HepG2 (cell line): Measurements from ENCODE around the gene LYSET. TPM values are rescaled to one million over a fixed set of nuclear protein-coding genes. Genes with fewer than 3 reads are reported as not detected.

Experiments used
- HOXA5 ChIP-seq: sonication (generic); formaldehyde crosslinking; IDR thresholded peaks from 2 replicates; pipeline ENCODE4 v1.4.0; 2020; ENCODE audit warnings: missing genetic modification reagents
- KLF6 ChIP-seq: IDR thresholded peaks from 2 replicates; pipeline ENCODE4 v1.8.0; 2016; ENCODE audit warnings: missing biosample characterization, missing genetic modification reagents
- MTA1 ChIP-seq: sonication (generic); formaldehyde crosslinking; IDR thresholded peaks from 2 replicates; pipeline ENCODE4 v1.4.0; 2020; ENCODE audit warnings: missing genetic modification reagents, mild to moderate bottlenecking, borderline replicate concordance
- ONECUT2 ChIP-seq: sonication (generic); formaldehyde crosslinking; IDR thresholded peaks from 2 replicates; pipeline ENCODE4 v1.4.0; 2020; ENCODE audit warnings: missing genetic modification reagents
- PAWR ChIP-seq: sonication (generic); formaldehyde crosslinking; IDR thresholded peaks from 2 replicates; pipeline ENCODE4 v1.4.0; 2020; ENCODE audit warnings: missing genetic modification reagents, mild to moderate bottlenecking, borderline replicate concordance
- SIN3B ChIP-seq: fragments of 150-350 bp; IDR thresholded peaks from 2 replicates; pipeline ENCODE4 v1.6.1; 2014; ENCODE audit warnings: low read length
- SUZ12 ChIP-seq: fragments of 150-350 bp; IDR thresholded peaks from 2 replicates; pipeline ENCODE4 v1.6.1; 2014; ENCODE audit warnings: low read depth, low read length
- ZNF510 ChIP-seq: sonication (generic); formaldehyde crosslinking; IDR thresholded peaks from 2 replicates; pipeline ENCODE4 v1.4.0; 2020; ENCODE audit warnings: low read depth, mild to moderate bottlenecking, missing genetic modification reagents
- ZNF777 ChIP-seq: sonication (generic); formaldehyde crosslinking; IDR thresholded peaks from 2 replicates; pipeline ENCODE4 v1.4.0; 2020; ENCODE audit warnings: missing genetic modification reagents
- ZSCAN25 ChIP-seq: sonication (generic); formaldehyde crosslinking; IDR thresholded peaks from 2 replicates; pipeline ENCODE4 v1.8.0; 2022; ENCODE audit warnings: mild to moderate bottlenecking, missing genetic modification reagents
- polyA plus RNA-seq, 8 experiments: library from polyadenylated mRNA; depleted of rRNA in 3 of 8; stranded (reverse) in 7 of 8; unstranded in 1 of 8; fragments of >200 nt; fragmentation: Illumina TruSeq in 4 of 8; extraction: Trizol in 4 of 8; gene quantifications; 2 replicates each; pipeline versions ENCODE4 v1.2.1 to v1.2.3, GENCODE V29; 2011 to 2016; ENCODE audit warnings: low read depth in 4 of 8, missing spikeins in 1 of 8, mixed read lengths in 1 of 8; ENCODE audit not compliant: insufficient read depth in 1 of 8
- total RNA-seq, 5 experiments: library from RNA; depleted of rRNA; stranded (reverse); fragments of >200 nt; fragmentation: Illumina TruSeq; extraction: Trizol; gene quantifications; 2 replicates each; pipeline ENCODE4 v1.2.3, GENCODE V29; 2016; ENCODE audit warnings: low read depth in 1 of 5
- TF ChIP-seq, protein P1 (sequence below): sonication (generic); formaldehyde crosslinking; IDR thresholded peaks from 2 replicates; pipeline ENCODE4 v1.4.0; 2020; ENCODE audit warnings: missing genetic modification reagents
- TF ChIP-seq, protein P2 (sequence below): sonication (generic); formaldehyde crosslinking; IDR thresholded peaks from 2 replicates; pipeline ENCODE4 v1.4.0; 2020; ENCODE audit warnings: missing genetic modification reagents
- TF ChIP-seq, protein P3 (sequence below): sonication (generic); formaldehyde crosslinking; IDR thresholded peaks from one replicate; pipeline ENCODE4 v1.5.1; 2020; ENCODE audit warnings: mild to moderate bottlenecking, missing genetic modification reagents; ENCODE audit errors: not compliant biosample characterization
- TF ChIP-seq, protein P4 (sequence below): sonication (generic); IDR thresholded peaks from 2 replicates; pipeline ENCODE4 v1.6.1; 2016; ENCODE audit warnings: low read depth, borderline replicate concordance

The LYSET gene
- total and polyA plus RNA-seq, 2 of the 13 experiments (the other 11 are each of a cell fraction or from before 2014, with no cell fraction given): 19.1 to 36.6 TPM

DNA sequence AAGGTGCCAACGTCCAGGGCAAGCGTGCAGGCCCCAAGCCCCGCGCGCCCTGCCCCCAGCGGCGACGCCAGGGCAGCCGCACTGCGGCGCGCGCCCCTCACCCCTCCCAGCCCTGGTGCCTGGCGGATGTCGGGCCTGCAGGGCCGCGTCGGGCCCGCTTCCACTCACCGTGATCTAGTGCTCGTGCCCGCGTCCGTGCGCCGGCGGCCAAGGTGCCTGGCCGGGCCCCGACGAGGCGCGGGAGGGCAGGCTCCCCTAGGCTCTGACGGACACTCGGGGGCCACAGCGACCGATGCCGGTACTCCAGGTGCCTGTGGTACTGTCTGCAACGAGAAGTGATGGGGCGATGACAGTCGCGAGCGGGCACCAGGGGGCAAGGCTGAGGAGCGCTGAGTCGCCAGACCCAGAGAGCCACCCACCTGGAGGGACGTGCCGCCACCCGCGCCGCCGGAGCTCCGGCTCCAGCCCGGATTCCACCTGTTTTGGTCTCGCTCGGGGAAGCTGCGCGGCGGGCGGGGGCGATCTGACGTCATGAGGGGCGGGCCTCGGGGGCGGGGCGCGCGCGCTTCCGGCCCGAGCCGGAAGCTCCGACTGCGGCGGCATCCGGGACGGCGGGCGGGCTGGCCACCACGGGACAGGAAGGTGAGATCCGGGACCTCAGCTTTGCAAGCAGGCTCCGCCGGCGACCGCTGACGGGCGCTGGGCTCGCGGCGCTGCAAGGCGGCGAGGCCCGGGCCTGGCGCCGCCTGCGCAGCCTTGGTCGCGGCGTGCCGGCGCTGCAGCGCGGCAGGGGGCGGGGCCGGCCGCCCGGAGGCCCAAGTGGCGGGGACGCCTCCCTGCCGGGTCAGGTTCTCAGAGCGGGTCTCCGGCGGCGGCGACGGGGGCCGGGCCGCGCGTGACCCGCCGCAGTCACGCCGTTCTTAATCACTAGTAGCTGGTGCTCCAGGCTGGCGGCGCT, at the start of gene LYSET, which contains the start of gene MOAP1 (continued):
- TF ChIP-seq HOXA5 (CRISPR knock-in tag) (peak; percentile 83; the same call in 1 of the 2 replicates), MTA1 (peak; percentile 84), ONECUT2 (CRISPR knock-in tag) (no peak), ZNF777 (peak; percentile 80), KLF6 (CRISPR knock-in tag) (0 out of 2 replicates have a peak, but pooled peaks have one; percentile 45), PAWR (CRISPR knock-in tag) (peak; percentile 69; the same call in 1 of the 2 replicates), SIN3B (no peak), SUZ12 (no peak), ZSCAN25 (CRISPR knock-in tag) (peak; percentile 87), ZNF510 (CRISPR knock-in tag) (no peak)
- TF ChIP-seq, protein P1, sequence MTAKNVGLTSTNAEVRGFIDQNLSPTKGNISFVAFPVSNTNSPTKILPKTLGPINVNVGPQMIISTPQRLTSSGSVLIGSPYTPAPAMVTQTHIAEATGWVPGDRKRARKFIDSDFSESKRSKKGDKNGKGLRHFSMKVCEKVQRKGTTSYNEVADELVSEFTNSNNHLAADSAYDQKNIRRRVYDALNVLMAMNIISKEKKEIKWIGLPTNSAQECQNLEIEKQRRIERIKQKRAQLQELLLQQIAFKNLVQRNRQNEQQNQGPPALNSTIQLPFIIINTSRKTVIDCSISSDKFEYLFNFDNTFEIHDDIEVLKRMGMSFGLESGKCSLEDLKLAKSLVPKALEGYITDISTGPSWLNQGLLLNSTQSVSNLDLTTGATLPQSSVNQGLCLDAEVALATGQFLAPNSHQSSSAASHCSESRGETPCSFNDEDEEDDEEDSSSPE (CRISPR knock-in tag): peak; percentile 34
- TF ChIP-seq, protein P2, sequence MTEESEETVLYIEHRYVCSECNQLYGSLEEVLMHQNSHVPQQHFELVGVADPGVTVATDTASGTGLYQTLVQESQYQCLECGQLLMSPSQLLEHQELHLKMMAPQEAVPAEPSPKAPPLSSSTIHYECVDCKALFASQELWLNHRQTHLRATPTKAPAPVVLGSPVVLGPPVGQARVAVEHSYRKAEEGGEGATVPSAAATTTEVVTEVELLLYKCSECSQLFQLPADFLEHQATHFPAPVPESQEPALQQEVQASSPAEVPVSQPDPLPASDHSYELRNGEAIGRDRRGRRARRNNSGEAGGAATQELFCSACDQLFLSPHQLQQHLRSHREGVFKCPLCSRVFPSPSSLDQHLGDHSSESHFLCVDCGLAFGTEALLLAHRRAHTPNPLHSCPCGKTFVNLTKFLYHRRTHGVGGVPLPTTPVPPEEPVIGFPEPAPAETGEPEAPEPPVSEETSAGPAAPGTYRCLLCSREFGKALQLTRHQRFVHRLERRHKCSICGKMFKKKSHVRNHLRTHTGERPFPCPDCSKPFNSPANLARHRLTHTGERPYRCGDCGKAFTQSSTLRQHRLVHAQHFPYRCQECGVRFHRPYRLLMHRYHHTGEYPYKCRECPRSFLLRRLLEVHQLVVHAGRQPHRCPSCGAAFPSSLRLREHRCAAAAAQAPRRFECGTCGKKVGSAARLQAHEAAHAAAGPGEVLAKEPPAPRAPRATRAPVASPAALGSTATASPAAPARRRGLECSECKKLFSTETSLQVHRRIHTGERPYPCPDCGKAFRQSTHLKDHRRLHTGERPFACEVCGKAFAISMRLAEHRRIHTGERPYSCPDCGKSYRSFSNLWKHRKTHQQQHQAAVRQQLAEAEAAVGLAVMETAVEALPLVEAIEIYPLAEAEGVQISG: peak; percentile 71
- TF ChIP-seq, protein P3, sequence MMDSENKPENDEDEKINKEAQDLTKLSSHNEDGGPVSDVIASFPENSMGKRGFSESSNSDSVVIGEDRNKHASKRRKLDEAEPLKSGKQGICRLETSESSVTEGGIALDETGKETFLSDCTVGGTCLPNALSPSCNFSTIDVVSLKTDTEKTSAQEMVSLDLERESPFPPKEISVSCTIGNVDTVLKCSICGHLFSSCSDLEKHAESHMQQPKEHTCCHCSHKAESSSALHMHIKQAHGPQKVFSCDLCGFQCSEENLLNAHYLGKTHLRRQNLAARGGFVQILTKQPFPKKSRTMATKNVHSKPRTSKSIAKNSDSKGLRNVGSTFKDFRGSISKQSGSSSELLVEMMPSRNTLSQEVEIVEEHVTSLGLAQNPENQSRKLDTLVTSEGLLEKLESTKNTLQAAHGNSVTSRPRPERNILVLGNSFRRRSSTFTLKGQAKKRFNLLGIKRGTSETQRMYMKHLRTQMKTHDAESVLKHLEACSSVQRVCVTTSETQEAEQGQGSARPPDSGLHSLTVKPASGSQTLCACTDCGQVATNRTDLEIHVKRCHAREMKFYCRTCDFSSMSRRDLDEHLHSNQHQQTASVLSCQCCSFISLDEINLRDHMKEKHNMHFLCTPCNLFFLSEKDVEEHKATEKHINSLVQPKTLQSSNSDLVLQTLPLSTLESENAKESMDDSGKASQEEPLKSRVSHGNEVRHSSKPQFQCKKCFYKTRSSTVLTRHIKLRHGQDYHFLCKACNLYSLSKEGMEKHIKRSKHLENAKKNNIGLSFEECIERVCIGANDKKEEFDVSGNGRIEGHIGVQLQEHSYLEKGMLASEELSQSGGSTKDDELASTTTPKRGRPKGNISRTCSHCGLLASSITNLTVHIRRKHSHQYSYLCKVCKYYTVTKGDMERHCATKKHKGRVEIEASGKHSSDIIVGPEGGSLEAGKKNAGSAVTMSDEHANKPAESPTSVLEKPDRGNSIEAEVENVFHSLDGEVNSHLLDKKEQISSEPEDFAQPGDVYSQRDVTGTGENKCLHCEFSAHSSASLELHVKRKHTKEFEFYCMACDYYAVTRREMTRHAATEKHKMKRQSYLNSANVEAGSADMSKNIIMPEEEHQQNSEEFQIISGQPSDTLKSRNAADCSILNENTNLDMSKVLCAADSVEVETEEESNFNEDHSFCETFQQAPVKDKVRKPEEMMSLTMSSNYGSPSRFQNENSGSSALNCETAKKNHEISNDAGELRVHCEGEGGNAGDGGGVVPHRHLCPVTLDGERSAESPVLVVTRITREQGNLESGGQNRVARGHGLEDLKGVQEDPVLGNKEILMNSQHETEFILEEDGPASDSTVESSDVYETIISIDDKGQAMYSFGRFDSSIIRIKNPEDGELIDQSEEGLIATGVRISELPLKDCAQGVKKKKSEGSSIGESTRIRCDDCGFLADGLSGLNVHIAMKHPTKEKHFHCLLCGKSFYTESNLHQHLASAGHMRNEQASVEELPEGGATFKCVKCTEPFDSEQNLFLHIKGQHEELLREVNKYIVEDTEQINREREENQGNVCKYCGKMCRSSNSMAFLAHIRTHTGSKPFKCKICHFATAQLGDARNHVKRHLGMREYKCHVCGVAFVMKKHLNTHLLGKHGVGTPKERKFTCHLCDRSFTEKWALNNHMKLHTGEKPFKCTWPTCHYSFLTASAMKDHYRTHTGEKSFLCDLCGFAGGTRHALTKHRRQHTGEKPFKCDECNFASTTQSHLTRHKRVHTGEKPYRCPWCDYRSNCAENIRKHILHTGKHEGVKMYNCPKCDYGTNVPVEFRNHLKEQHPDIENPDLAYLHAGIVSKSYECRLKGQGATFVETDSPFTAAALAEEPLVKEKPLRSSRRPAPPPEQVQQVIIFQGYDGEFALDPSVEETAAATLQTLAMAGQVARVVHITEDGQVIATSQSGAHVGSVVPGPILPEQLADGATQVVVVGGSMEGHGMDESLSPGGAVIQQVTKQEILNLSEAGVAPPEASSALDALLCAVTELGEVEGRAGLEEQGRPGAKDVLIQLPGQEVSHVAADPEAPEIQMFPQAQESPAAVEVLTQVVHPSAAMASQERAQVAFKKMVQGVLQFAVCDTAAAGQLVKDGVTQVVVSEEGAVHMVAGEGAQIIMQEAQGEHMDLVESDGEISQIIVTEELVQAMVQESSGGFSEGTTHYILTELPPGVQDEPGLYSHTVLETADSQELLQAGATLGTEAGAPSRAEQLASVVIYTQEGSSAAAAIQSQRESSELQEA: peak; percentile 48
- TF ChIP-seq, protein P4, sequence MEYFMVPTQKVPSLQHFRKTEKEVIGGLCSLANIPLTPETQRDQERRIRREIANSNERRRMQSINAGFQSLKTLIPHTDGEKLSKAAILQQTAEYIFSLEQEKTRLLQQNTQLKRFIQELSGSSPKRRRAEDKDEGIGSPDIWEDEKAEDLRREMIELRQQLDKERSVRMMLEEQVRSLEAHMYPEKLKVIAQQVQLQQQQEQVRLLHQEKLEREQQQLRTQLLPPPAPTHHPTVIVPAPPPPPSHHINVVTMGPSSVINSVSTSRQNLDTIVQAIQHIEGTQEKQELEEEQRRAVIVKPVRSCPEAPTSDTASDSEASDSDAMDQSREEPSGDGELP: peak; percentile 43; the same call in 1 of the 2 replicates
